NCI-H82 (cell line): ENCODE results near the gene ZNF341.
A peak's percentile ranks its signal among the peaks of the same experiment; 100 is the strongest.

Source experiments
- DNase-seq: peaks from one replicate; lab custom pipeline; 2025; lab: John Stamatoyannopoulos, UW

Gene ZNF341

DNA sequence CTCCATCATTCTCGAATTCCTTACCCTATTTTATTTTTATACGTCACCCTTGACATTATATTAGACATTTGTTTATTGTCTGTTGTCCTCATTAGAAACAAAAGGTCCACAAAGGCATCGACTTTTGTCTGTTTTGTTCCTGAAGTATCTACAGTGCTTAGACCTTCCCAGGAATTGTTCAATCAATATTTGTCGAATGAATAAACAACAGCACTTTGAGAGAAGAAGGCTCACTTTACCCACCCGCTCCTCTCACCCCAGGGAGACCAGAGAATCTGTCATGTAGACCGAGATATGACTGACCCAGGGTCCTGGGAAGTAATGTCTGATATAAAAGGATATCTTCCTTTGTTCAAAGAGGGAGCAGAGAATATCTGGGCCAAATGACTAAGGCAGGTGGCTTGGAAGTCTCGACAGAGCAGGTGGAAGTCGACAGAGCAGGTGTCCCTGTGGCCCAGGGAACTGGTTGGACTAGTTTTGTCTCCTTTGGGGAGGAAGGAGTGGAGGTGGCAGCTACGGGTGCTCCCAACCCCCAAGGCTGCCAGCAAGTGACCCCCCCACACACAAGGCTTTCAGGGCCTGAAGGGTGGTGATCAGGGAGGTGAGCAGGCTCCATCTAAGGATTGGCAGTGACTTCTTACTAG is 64.6 kb downstream of the ZNF341 start:
- no peak for DNase-seq

DNA sequence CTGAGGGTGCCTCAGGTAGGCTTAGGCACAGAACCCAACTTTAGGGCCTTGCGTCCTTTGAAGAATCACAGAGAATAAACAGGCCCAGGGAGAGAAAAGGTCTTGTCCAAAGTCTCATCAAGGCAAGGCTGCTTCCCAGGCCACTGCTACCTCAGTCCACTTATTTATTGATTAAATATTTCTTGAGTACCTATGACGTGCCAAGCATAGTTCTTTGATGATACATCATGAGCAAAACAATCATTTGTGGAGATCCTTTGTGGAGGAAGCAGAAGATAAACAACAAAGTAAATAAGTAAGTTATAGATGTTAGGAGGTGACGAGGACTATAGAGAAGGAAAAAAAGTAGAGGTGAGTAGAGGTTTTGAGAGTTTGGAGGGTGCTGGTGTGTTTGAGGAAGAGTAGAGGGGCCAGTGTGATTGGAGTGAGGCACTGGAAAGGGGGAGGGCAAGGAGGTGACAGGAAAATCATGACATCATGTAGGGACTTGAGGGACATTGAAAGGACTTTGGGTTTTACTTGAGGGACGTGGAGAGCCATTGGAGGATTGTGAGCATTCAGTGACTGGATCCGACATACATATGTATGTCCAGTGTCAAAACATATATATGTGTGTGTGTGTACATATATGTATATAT is 65.2 kb downstream of the ZNF341 start:
- no peak for DNase-seq

DNA sequence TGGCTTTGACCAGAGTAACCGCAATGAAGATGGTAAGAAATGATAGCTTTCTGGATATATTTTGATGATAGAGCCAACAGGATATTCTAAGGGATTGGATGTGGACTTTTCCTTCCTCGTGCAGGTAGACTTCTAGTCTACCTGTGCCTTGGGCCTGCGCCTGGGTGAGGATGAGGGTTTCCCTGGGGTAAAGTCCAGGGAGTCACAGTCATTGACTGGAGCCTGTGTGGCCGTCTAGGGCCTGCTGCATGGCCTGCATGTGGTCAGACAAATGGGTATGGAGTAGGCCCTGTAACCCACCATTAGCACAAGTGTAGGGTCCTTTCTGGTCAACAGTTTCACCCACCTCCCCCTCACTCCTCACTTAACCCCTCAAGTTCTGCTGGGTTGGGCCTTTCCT is 66.6 kb downstream of the ZNF341 start:
- no peak for DNase-seq

DNA sequence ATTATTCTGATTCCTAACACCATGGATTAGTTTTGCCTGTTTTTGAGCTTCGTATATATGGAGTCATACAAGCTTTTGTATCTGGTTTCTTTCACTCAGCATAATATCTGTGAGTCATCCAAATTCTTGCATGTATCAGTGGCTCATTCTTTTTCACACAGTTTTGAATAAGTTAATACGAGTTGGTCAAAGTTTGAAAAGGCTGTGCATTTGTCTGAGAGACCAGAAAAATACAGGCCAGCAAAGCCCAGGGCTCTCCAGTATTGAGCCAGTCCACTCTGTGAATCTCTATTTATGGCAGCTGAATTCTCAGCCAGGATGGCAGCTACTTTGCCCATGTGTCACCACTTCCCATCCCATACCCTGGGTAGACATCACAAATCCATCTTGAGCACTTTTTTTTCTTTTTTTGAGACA is 72.1 kb downstream of the ZNF341 start:
- DNase-seq, result no peak

DNA sequence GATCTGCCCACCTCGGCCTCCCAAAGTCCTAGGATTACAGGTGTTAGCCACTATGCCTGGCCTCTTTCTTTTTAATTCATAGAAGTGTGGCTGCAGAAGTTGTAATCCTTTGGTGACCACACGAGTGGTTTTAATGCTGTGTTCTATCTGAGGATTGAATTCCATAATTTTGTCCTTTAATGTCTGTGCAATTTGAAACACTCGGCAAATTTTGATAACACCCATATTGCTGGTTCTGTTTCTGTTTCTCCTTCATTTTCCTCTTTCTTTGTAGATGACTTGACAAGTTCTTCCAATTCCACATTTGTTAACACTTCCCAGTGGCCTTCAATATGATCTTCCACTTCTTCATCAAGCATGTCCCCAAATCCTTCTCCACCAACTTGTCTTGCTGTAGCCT is 76.6 kb downstream of the ZNF341 start:
- DNase-seq, result no peak

DNA sequence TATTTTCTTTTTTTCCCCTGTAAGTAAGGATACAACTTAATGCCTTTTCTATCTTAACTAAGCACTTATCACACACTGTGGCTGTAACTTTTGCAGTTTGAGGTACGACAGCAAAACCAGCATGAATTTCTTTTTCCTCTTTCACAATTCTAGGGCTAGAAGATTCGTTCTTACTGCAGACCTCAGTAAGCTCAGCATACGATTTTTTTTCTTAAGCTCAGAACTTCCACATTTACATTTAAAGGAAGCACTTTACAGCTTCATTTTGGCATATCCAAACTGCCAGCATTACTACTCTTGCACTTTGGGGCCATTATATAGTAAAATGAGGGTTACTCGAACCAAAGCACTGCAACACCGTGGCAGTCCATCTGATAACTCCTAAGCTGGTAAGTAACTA is 78.5 kb downstream of the ZNF341 start:
- no peak for DNase-seq

DNA sequence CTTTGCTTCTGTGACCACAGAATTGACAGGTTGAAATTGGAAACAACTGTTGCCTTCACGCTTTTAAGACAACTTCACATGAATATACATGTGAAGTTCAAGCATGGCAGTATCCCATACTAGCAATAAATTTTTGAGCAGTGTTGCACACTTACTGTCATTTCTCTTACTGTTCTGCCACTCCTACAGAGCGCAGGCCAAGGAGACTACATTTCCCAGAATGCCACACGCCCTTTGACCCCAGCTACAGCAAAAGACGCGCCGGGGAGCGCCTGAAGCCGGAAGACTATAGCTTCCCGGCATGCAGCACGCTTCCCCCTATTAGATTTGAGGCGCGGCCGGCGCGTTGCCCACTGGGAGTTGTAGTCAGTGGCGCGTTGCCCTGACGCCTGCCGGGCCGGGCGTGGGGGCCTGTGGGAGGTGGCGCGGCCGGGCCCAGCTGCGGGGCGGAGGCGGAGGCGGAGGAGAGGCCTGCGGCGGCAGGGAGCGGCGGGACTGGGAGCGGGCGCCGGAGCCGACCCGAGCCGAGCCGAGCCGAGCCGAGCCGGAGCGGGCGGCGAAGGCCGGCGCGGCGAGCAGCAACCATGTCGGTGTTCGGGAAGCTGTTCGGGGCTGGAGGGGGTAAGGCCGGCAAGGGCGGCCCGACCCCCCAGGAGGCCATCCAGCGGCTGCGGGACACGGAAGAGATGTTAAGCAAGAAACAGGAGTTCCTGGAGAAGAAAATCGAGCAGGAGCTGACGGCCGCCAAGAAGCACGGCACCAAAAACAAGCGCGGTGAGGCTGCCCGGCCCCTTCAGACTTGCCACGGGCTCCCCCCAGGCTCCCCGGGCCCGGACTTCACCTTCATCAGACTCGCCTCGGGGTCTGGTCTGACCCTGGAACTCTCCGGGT is 79.3 kb downstream of the ZNF341 start, which contains the start of gene CHMP4B:
Gene CHMP4B, plus strand, starts transcription at position 464 of the 891 bp plus-strand sequence. Its CDS starts 121 bp downstream, at position 585.
- DNase-seq, result peak; percentile 99

DNA sequence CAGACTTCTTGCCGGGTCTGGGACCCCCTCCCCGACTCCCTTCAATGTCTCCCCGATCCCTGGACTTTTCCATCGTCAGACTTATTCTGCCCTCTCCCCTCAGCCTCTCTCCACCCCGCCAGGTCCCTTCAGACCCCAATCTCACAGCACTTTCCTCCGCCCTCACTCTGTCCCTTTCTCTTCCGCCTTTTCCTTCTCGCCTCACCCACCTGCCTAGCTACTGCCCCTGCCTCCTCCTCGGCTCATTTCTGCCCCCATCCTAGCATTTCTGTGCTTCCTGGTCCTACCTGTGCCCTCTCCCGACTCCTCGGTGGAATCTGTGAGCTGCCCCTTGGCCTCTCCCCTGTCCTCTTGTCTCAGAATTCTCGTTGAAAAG is 80.0 kb downstream of the ZNF341 start:
- DNase-seq, result peak; percentile 50

DNA sequence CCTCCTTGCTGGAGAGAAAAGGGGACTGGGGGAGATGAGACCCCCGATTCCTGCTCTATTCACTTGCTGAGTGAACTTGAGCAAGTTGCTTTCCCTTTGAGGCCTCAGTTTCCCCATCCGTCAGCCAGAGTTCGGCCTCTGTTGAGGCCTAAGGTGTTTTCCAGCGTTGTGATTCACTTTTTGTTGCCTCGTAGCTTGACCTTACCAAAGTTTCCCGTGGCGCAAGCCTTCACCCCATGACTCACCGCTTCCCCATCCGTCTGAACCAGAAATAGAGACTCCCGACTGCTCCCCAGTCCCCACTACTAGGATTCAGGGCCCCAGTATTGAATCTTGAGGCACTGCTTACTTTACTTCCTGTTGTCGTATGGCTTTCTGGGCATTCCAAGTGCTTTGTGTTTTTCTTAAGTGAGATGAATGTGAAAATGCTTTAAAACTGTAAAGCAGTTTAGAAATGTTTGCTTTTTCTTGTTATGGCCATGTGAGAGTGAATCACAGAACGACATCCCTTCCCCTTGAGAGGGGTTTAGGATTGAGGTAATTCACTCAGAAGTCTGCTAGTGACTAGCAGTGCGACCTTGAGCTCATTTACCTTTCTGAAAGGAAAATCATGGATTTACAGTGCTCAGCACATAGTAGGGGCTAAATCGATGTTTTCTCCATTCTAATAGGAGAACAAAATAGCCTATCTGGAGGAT is 80.5 kb downstream of the ZNF341 start:
- no peak for DNase-seq

DNA sequence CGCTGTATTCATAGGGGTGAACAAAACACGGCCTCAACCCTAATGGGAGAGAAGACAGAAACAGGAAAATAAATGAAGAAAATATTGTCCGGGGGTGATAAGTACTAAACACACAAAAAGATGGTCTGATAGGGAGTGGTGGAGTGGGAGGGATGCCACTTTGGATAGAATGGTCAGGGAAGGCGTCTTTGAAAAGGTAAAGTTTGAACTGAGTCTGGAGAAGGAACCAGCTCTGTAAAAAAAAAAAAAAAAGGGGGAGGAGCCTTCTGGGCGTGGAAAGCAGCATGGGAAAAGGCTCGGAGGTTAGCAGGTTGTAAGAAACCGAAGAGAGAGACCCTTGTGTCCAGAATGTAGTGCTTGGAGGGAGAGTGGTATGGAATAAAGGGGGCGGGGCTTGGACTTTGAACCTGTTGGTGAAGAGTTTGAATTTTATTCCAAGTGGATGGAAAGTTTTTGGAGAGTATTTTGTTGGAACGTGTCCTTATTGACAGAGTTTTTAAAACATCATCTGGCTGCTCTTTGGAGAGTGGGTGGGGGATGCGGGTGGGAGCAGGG is 81.2 kb downstream of the ZNF341 start:
- peak; percentile 37 for DNase-seq

DNA sequence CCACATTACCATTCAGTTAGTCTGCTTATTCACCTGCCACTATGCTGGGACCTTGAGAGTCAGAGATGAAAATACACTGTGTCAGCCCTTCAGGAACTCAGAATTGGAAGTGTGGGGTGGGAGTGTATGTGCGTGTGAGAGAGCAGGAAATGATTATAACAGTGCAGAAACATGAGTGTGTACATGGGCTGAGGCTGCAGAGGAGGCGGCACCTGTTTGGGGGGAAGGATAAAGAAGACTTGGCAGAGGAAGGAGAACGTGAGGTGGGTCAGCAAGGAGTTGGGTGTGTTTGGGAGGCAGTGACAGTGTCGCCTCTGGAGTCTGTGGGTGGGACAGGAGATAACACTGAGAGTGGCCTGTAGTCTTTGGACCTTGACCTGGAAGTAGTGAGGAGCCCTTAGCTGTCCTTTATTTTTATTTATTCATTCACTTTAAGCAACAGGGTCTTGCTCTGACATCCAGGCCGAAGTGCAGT is 82.5 kb downstream of the ZNF341 start:
- DNase-seq, result no peak

DNA sequence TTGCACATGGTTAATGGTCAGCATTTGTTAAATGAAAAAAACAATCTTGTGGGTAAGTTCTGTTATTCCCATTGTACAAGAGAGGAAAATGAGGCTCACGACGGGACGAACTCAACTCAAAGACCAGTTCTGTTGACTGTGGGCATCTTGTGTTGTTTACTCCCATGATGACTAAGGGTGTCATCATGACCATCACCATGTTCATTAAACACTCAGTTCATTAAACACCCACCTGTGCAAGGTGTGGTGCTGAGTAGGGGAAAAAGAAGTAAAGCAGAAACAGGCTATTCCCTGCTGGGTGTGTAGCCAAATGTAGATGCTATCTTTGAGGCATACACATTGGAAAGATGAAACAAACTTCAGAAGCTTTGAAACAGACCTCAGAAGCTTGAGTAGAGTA is 83.9 kb downstream of the ZNF341 start:
- DNase-seq, result no peak

DNA sequence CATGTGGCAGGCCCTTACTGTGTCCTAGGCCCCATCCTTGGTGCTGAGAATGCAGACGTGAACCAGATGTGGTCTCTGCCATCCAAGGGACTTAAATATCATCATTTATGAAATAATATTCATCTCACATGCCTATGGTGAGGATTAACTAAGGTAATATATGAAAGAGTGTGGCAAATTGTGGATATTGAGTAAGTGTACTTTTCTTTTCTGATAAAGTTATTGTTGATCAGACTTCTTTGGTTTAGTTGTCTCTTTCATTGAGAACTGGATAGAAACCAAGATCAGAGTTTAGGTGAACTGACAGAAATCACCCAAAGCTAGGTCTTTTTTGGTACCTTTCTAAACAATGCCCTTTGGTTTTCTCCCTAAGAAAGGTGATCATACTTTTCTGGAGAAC is 84.4 kb downstream of the ZNF341 start:
- no peak for DNase-seq

DNA sequence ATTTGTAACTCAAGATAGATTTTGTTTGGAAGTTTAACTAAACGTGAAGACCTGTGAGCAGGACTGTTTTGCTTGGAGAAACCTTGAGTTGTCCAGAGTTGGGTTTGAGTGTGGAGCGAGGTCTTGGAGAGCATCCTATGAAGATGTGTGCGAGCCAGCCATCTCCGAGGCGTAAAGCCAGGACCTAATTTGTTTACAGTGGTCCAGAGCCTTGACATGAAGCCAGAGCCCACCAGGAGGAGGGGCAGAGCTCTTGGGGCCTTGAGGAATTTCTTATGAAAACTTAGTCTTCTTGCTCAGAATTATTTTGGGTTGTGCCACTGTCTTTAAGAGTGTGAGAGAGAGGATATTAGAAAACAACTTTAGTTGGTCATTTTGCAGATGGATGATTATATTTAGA is 85.6 kb downstream of the ZNF341 start:
- DNase-seq, result no peak

DNA sequence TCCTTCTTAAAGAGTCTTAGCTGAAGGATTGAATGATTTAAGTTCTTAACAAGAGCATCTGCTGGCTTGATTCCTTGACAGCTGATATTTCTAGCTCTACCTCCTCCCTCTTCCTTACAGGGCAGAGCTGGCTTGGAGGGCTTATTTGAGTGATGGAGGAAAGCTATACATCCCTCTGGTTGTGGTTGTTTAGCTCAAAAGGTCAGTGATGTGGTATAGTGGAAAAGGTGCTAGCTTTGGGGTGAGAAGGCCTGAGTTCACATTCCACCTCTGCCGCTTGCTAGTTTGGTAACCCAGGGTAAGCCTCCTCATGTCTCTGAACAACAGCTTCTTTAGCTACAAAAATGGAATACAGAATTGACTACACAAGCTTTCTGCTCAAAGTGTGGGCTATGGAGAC is 87.7 kb downstream of the ZNF341 start:
- peak; percentile 77 for DNase-seq

DNA sequence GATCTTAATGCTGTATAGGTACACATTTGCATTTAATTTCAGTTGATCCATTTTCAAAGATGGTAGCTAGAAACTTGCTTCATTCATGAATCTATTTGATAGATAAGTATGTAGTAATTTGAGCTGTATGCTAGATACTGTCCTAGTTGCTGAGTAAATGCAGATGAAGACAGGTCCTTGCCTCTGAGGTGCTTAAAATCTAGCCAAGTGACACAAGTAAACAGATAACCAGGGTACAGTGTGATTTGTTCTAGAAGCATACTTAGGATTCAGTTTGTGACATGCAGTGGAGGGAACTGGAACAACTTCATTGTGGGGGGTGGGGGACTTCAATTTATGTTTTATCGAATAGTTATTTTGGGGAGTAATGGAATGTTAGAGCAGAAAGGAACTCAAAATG is 88.6 kb downstream of the ZNF341 start:
- no peak for DNase-seq

DNA sequence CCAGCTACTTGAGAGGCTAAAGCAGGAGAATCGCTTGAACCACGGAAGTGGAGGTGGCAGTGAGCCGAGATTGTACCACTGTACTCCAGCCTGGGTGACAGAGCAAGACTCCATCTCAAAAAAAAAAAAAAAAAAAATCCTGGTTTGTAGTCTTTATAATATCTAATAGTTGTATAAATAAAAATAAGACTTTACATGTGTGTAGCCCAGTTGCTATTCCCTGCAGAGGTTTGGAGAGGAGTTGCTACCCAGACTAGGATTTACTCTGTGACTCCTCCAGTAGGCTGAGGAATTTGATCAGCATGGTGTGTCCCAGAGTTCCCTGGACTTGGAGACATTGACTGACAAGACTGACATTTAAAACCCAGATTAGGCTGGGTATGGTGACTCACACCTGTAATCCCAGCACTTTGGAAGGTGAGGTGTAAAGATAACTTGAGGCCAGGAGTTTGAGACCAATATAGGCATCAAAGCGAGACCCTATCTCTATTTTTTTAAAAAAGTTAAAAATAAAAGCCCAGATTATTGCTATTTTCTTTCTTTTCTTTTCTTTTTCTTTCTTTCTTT is 89.6 kb downstream of the ZNF341 start:
- peak; percentile 35 for DNase-seq

DNA sequence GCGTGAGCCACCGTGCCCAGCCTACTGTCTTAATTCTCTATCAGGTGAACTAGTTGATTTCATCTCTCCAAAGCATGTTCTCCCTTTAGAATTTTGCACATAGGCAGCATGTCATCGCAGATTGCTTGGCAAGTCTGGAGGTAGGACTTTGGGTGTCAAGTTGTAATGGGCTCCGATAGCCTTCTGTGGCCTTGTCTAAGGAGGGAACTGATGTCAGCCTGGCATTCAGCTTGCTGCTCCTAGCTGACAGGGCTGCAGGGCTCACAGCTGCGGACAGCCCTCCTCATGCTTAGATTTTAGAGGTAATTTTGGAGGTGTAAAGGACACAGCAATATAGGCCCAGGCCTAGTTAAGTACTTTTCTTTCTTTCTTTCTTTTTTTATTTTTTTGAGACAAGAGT is 90.6 kb downstream of the ZNF341 start:
- no peak for DNase-seq

DNA sequence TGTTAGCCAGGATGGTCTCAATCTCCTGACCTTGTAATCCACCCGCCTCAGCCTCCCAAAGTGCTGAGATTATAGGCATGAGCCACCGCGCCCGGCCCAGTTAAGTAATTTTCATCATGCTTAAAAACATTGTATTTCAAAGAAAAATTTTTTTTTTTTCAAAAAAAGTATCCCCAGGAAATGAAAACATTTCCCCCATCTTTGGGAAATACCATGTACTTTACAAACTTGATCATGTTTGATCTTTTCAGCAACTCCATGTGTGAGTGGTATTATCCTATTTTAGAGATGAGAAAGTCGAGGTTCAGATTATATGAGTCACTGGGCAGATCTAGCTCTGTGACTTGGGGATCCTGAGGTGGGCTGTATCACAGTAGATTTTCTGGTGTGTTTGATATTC is 91.2 kb downstream of the ZNF341 start:
- no peak for DNase-seq

DNA sequence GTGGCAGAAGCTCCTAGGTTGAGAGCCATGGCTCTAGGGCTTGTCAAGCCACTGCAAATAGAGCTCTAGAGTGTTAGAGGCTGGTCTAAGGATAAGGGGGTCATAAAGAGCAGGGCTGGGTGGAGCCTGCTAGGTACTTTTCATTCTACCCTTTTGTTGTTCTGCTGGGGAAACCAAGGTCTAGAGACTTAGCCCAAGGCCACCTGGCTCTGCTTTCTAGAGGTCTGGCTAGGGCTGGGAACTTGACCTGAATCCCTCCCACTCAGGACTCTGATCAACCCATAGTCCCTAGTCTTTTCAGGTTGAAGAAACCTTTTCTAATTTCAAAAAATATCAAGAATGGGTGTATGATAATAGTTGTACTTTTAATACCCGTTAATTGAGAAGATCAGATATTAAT is 93.1 kb downstream of the ZNF341 start:
- DNase-seq, result no peak
